IPS-15b (cell line): ENCODE measurements around the gene LAMC1.

Experiments used
- H3K27me3 ChIP-seq: one replicate; pipeline ENCODE4 v1.6.1; 2013; ENCODE audit warnings: low read length; ENCODE audit not compliant: control insufficient read depth, insufficient read depth
- H3K36me3 ChIP-seq: one replicate; pipeline ENCODE4 v1.6.1; 2013; ENCODE audit warnings: low read length; ENCODE audit not compliant: control insufficient read depth, insufficient read depth
- H3K4me1 ChIP-seq: one replicate; pipeline ENCODE4 v1.6.1; 2013; ENCODE audit warnings: mild to moderate bottlenecking, low read length; ENCODE audit not compliant: control insufficient read depth, insufficient read depth
- H3K4me3 ChIP-seq: one replicate; pipeline ENCODE4 v1.5.1; 2013; ENCODE audit warnings: low read depth, low read length
- H3K9ac ChIP-seq: one replicate; pipeline ENCODE4 v1.6.1; 2013; ENCODE audit warnings: low read depth, mild to moderate bottlenecking, low read length
- H3K9me3 ChIP-seq: one replicate; pipeline ENCODE4 v1.6.1; 2013; ENCODE audit warnings: mild to moderate bottlenecking, low read length; ENCODE audit not compliant: control insufficient read depth, insufficient read depth

Gene LAMC1

DNA sequence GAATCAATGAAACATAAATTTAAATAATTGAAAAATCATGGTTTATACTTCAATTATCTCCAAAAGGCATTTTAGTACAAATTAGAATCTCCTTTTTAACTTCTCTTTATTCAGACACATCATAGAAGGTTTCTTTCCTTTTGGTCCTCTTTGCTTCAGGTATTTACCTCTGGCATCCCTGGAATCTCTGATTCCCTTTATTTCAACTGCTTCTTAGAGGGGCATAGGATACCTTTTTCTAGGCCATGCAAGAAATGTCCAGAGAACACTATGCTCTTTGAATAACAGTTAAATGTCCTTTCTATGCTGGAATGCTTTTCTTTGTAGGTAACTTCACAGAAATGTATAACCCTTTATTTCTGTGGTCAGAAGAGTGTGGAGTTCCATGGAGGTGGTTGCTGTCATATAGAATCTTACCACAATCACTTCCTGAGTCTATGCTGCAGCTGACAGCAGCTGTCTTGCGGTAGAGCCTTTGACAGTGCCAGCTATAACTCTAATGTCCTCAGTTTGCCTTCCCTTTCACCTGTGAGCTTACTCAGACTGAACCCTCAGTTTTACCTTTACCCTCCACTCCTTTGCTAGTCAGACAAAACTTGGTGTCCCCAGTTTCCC is 171.4 kb downstream of the LAMC1 start:
- Histone ChIP-seq H3K27me3 (no peaks in the 10 kb centered on the region), H3K4me3 (no peak overlapping the region), H3K9me3 (no peaks in the 10 kb centered on the region), H3K36me3 (no peaks in the 10 kb centered on the region), H3K4me1 (peaks cover 14% of the 10 kb centered on the region), H3K9ac (no peak overlapping the region)

DNA sequence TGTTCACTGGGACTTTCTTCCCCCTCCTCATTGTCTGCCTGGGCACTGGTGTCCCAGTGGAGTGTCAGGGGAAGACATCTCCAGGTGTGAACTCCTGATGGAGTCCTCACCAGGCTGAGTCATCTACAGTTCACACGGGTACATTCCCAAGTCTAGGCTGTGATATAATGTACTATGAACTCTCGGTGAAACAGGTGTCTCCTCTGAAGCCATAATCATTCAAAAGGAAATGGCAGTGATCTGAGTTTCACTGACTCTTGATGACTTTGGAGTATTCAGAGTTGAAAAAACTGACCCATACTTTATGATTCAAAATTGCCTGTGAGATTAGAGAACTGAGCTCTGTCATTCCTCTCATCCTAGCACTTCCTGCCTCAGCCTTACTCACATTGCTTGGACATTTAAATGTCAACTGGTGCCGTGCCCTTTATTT is 171.9 kb downstream of the LAMC1 start:
- peaks cover 14% of the 10 kb centered on the region for H3K4me1 ChIP-seq
- no peak overlapping the region for H3K4me3 ChIP-seq
- H3K9me3 ChIP-seq, result no peaks in the 10 kb centered on the region
- H3K9ac ChIP-seq, result no peak overlapping the region
- H3K36me3 ChIP-seq, result no peaks in the 10 kb centered on the region
- no peaks in the 10 kb centered on the region for H3K27me3 ChIP-seq
